HG03196 (cell line): ENCODE results near the gene ZNF652.
A peak's percentile ranks its signal among the peaks of the same experiment; 100 is the strongest.
"Not testable (repeated sequence)": the region's sequence is repeated elsewhere in the genome, so short reads cannot be mapped to it uniquely, and the experiment has no call there.

Experiments
- ATAC-seq: cut with Tn5 transposase; IDR thresholded peaks from one replicate; pipeline ENCODE4 v1.9.1; 2021; ENCODE audit not compliant: unreplicated experiment

ZNF652 gene

GRCh38 chr17:49387498-49388289, 25.6 kb upstream of the ZNF652 start:
- ATAC-seq, result no peak

GRCh38 chr17:49386373-49386772, 24.3 kb upstream of the ZNF652 start:
- no peak for ATAC-seq

- no peak for ATAC-seq
Measured at GRCh38 chr17:49384951-49385350, 22.9 kb upstream of the ZNF652 start.

GRCh38 chr17:49383060-49383459, 21.0 kb upstream of the ZNF652 start:
- ATAC-seq, result no peak

- ATAC-seq, result no peak
Measured at GRCh38 chr17:49382556-49382955, 20.5 kb upstream of the ZNF652 start.

- ATAC-seq, result no peak
Measured at GRCh38 chr17:49381793-49382192, 19.7 kb upstream of the ZNF652 start.

- ATAC-seq, result no peak
Measured at GRCh38 chr17:49381033-49381432, 19.0 kb upstream of the ZNF652 start.

GRCh38 chr17:49379926-49380325, 17.9 kb upstream of the ZNF652 start:
- no peak for ATAC-seq

GRCh38 chr17:49378311-49378710, 16.3 kb upstream of the ZNF652 start:
- no peak for ATAC-seq

GRCh38 chr17:49375544-49375943, 13.5 kb upstream of the ZNF652 start:
- ATAC-seq, result no peak

- no peak for ATAC-seq
Measured at GRCh38 chr17:49373115-49373514, 11.1 kb upstream of the ZNF652 start.

- no peak for ATAC-seq
Measured at GRCh38 chr17:49372425-49372824, 10.4 kb upstream of the ZNF652 start.

GRCh38 chr17:49370971-49371834, 9.2 kb upstream of the ZNF652 start:
- no peak for ATAC-seq

- no peak for ATAC-seq
Measured at GRCh38 chr17:49369760-49370159, 7.7 kb upstream of the ZNF652 start.

GRCh38 chr17:49369089-49369488, 7.0 kb upstream of the ZNF652 start:
- ATAC-seq, result no peak

GRCh38 chr17:49365667-49366066, 3.6 kb upstream of the ZNF652 start:
- no peak for ATAC-seq

GRCh38 chr17:49365126-49365525, 3.1 kb upstream of the ZNF652 start:
- not testable (repeated sequence) for ATAC-seq

GRCh38 chr17:49364119-49364518, 2.1 kb upstream of the ZNF652 start:
- no peak for ATAC-seq

GRCh38 chr17:49363251-49363650, 1.2 kb upstream of the ZNF652 start:
- ATAC-seq, result no peak

GRCh38 chr17:49362723-49363117, 670 bp upstream of the ZNF652 start:
- no peak for ATAC-seq

- peak; percentile 14 for ATAC-seq
Measured at GRCh38 chr17:49361129-49361901, 735 bp downstream of the ZNF652 start.

- ATAC-seq, result no peak
Measured at GRCh38 chr17:49360796-49361128, 1.3 kb downstream of the ZNF652 start.
